AG09309 (cell line): ENCODE data around the gene SELENOP.
A peak's percentile ranks its signal among the peaks of the same experiment; 100 is the strongest.
"Not testable (repeated sequence)": the region's sequence is repeated elsewhere in the genome, so short reads cannot be mapped to it uniquely, and the experiment has no call there.

Experiments used
- DNase-seq: peaks from one replicate; pipeline ENCODE4 v3.0.0-alpha.2; 2010; ENCODE audit warnings: low read depth
- H3K4me3 ChIP-seq: 2 replicates; pipeline ENCODE4 v1.5.1; 2011; ENCODE audit warnings: mild to moderate bottlenecking, low read depth, low read length, moderate library complexity; ENCODE audit not compliant: control insufficient read depth
- CTCF ChIP-seq: IDR thresholded peaks from 2 replicates; pipeline ENCODE4 v1.5.1; 2011; ENCODE audit warnings: mild to moderate bottlenecking, low read depth, low read length, inconsistent platforms; ENCODE audit not compliant: insufficient read depth, control insufficient read depth; ENCODE audit errors: missing control alignments

The SELENOP gene

DNA sequence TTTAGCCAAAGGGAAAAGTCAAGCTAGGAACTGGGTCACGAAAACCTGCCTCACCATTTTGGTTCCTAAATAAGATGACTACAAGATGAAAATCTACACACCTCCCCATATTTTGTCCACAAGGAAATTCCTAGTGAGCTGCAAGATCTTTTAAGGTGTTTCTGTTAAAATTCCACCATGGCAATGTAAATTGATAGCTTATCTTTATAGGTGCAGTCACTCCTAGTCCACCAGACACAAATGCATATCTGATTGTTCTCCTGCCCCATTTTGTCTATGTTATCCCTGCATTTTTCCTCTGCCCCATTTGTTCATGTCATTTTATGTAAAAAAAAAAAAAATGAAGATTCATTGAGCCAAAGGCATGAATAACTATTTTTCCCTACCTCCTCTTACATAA is 41.1 kb upstream of the SELENOP start:
- no peak for DNase-seq
- TF ChIP-seq CTCF = no peak
- no peak overlapping the region for H3K4me3 ChIP-seq

- TF ChIP-seq CTCF = no peak
- H3K4me3 ChIP-seq = no peak overlapping the region
- DNase-seq = no peak
Observed at GRCh38 chr5:42851481-42851880, 39.8 kb upstream of the SELENOP start.

DNA sequence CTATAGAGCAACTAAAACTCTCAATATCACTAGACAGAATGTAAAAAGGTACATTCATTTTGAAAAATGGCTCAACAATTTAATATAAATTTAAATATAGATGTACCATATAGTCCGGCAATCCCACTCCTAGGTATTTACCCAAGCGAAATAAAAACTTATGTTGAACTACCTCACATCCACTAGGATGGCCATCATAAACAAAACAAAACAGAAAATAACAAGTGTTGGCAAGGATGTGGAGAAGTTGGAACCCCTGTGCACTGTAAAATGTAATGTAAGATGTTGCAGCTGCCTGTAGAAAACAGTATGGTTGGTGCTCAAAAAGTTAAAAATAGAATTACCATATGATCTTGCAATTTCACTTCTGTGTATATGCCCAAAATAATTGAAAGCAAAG is 36.9 kb upstream of the SELENOP start:
- DNase-seq = no peak
- no peak for TF ChIP-seq CTCF

GRCh38 chr5:42844408-42844807 is 32.7 kb upstream of the SELENOP start:
- DNase-seq, H3K4me3 ChIP-seq: not testable (repeated sequence)

More for the DNA sequence above, 36.9 kb upstream of the SELENOP start:
- no peak overlapping the region for H3K4me3 ChIP-seq

GRCh38 chr5:42843675-42844292 is 32.1 kb upstream of the SELENOP start:
- no peak overlapping the region for H3K4me3 ChIP-seq
- TF ChIP-seq CTCF = no peak
- no peak for DNase-seq

GRCh38 chr5:42842921-42843641 is 31.4 kb upstream of the SELENOP start:
- no peak overlapping the region for H3K4me3 ChIP-seq
- TF ChIP-seq CTCF = no peak
- DNase-seq = peak; percentile 8

GRCh38 chr5:42840842-42841567 is 29.3 kb upstream of the SELENOP start:
- H3K4me3 ChIP-seq = no peak overlapping the region
- DNase-seq = no peak
- TF ChIP-seq CTCF = no peak
